Pancreas (tissue), 10 donors: Measurements from ENCODE around the gene NAV2. TPM values are rescaled to one million over a fixed set of nuclear protein-coding genes. Genes with fewer than 3 reads are reported as not detected.
A peak's percentile ranks its signal among the peaks of the same experiment; 100 is the strongest.

Experiments used
- ATAC-seq, 4 donors: fragments of 200-7000 bp; cut with Tn5 transposase; one replicate each; pipeline versions ENCODE4 v1.8.0 to v1.9.1; 2020; ENCODE audit warnings: mild to moderate bottlenecking in 4 of 4, moderate library complexity in 4 of 4
- DNase-seq, 6 donors: peaks; one replicate each; pipeline ENCODE4 v3.0.0-alpha.2; 2020
- FAIRE-seq: peaks from 2 replicates; lab custom pipeline; 2012; peaks lifted over from hg19 to GRCh38; lab: Jason Lieb, UNC
- H3K27ac ChIP-seq, 4 donors: fragments of 200-600 bp; sonication (generic); 1 replicate in 3 of 4; 2 replicates in 1 of 4; pipeline versions ENCODE4 v1.5.0 to v1.8.0; 2020
- H3K27me3 ChIP-seq, 4 donors: fragments of 200-600 bp; one replicate each; pipeline ENCODE4 v1.8.0; 2021
- H3K36me3 ChIP-seq, 3 donors: fragments of 200-600 bp; sonication (generic) in 1 of 3; one replicate each; pipeline versions ENCODE4 v1.5.0 to v1.8.0; 2020 to 2021
- H3K4me1 ChIP-seq, 3 donors: fragments of 200-600 bp; one replicate each; pipeline ENCODE4 v1.8.0; 2021
- H3K4me3 ChIP-seq, 4 donors: fragments of 200-600 bp; sonication (generic) in 2 of 4; one replicate each; pipeline versions ENCODE4 v1.5.0 to v1.8.0; 2020 to 2021
- H3K9me3 ChIP-seq, 4 donors: fragments of 200-600 bp; one replicate each; pipeline ENCODE4 v1.8.0; 2021
- CTCF ChIP-seq, 4 donors: fragments of 200-600 bp; sonication (generic) in 3 of 4; IDR thresholded peaks; one replicate each; pipeline versions ENCODE4 v1.5.0 to v1.8.0; 2021; ENCODE audit warnings: antibody characterized with exemption in 4 of 4
- WGBS, 2 donors: extraction: QIAGEN DNeasy Blood & Tissue Kit; methylation state at CpG; one replicate each; pipeline ENCODE4 v1.1.7; 2013; 5-methylcytosine and 5-hydroxymethylcytosine counted together
- intact Hi-C, 3 donors: fragments of 100-400 bp; cut with DNase I; formaldehyde crosslinking; loops; one replicate each; pipeline versions ENCODE4 v1.11.1 to v1.14.2; 2022
- polyA plus RNA-seq, 2 donors: library from polyadenylated mRNA; stranded (reverse); fragments of 200-250 nt; gene quantifications; one replicate each; pipeline ENCODE4 v1.2.3, GENCODE V29; 2013
- total RNA-seq, 6 donors: library from RNA; stranded (reverse); fragmentation: NEBNext Ultra II Directional in 4 of 6; extraction: Animal tissue kit (Norgen Biotek cat#: 25700) in 4 of 6; gene quantifications; one replicate each; pipeline versions ENCODE4 v1.2.1 to v1.2.4, GENCODE V29; 2021 to 2023
- donor health status: healthy with polysubstance abuse.
- donor health status: DM: no; HTN: no; CAD: no; lungs with moderate emphysema.
- donor health status: DM: no; HTN: no; CAD: no.
- donor health status: control.
- donor health status: control.
- donor health status: Bipolar disorder and iron deficiency.
- donor health status: DM: yes; HTN: yes; CAD: no.
- donor health status: DM: no; HTN: no; CAD: no.
- donor health status: DM: no; HTN: no; CAD: no.
- donor health status: DM: yes; HTN: yes; CAD: no.

Gene NAV2
- total and polyA plus RNA-seq, 8 donors = 5.8 to 26.9 (median 16.3) TPM

- WGBS, 2 donors = 91 to 92% methylated on average over 6 of the region's 6 CpGs
- ATAC-seq (no peak), FAIRE-seq (no peak), DNase-seq (no peak)
- no peak for TF ChIP-seq CTCF (IDR thresholded peaks at IDR 0.05)
- Histone ChIP-seq H3K4me1 (peaks cover 4 to 14% (median 7%) of the 10 kb centered on the region in 3 donors), H3K4me3 (no peak overlapping the region), H3K27ac (no peak overlapping the region), H3K9me3 (no peaks in the 10 kb centered on the region), H3K36me3 (no peaks in the 10 kb centered on the region), H3K27me3 (no peaks in the 10 kb centered on the region)
- intact Hi-C loops = no loop called here
Observed at GRCh38 chr11:19846654-19847305, 134.1 kb downstream of the NAV2 start.

GRCh38 chr11:19848219-19848618, 135.6 kb downstream of the NAV2 start:
- intact Hi-C loops = no loop called here
- TF ChIP-seq CTCF (IDR thresholded peaks at IDR 0.05) = no peak
- H3K4me1 ChIP-seq = peaks cover 4 to 14% (median 7%) of the 10 kb centered on the region in 3 donors
- H3K36me3 ChIP-seq = no peaks in the 10 kb centered on the region
- no peaks in the 10 kb centered on the region for H3K9me3 ChIP-seq
- H3K27me3 ChIP-seq = no peaks in the 10 kb centered on the region
- DNase-seq (no peak), FAIRE-seq (no peak), ATAC-seq (no peak)
- WGBS, 2 donors = 96 to 97% methylated on average over 2 of the region's 2 CpGs
- H3K4me3 ChIP-seq = no peak overlapping the region
- H3K27ac ChIP-seq = no peak overlapping the region

GRCh38 chr11:19849107-19849789, 136.6 kb downstream of the NAV2 start:
- TF ChIP-seq CTCF (IDR thresholded peaks at IDR 0.05) = no peak
- peak; percentile 90 to 96 (median 94) for ATAC-seq
- peak overlapping the region in 2 of 4 donors; percentile 4 to 7 for H3K27ac ChIP-seq

GRCh38 chr11:19849947-19850593, 137.4 kb downstream of the NAV2 start:
- no peak overlapping the region for H3K4me3 ChIP-seq
- FAIRE-seq (no peak), ATAC-seq (no peak), DNase-seq (no peak)
- intact Hi-C loops = no loop called here
- H3K9me3 ChIP-seq = no peaks in the 10 kb centered on the region
- H3K27ac ChIP-seq = peak overlapping the region in 1 of 4 donors; percentile 4
- no peaks in the 10 kb centered on the region for H3K27me3 ChIP-seq
- H3K4me1 ChIP-seq = peaks cover 4 to 14% (median 7%) of the 10 kb centered on the region in 3 donors
- WGBS, 2 donors = 86 to 87% methylated on average over 6 of the region's 6 CpGs
- TF ChIP-seq CTCF (IDR thresholded peaks at IDR 0.05) = no peak
- no peaks in the 10 kb centered on the region for H3K36me3 ChIP-seq

More at GRCh38 chr11:19849107-19849789, 136.6 kb downstream of the NAV2 start:
- H3K27me3 ChIP-seq = no peaks in the 10 kb centered on the region
- intact Hi-C loops = no loop called here
- no peak for FAIRE-seq
- no peak overlapping the region for H3K4me3 ChIP-seq
- H3K9me3 ChIP-seq = no peaks in the 10 kb centered on the region
- H3K4me1 ChIP-seq = peaks cover 4 to 14% (median 7%) of the 10 kb centered on the region in 3 donors
- peak; percentile 64 to 83 (median 78) for DNase-seq
- WGBS, 2 donors = 46 to 51% methylated on average over 6 of the region's 6 CpGs
- H3K36me3 ChIP-seq = no peaks in the 10 kb centered on the region
